GM12875 (cell line): Measurements from ENCODE around the gene UTP4.
"Not testable (repeated sequence)": the region's sequence is repeated elsewhere in the genome, so short reads cannot be mapped to it uniquely, and the experiment has no call there.

Experiments used
- H3K4me3 ChIP-seq: one replicate; pipeline ENCODE4 v1.5.1; 2011; ENCODE audit warnings: low read depth, low read length, control low read depth
- TF ChIP-seq, protein P1 (sequence below): IDR thresholded peaks from 2 replicates; pipeline ENCODE4 v1.5.1; 2011; ENCODE audit warnings: low read depth, mild to moderate bottlenecking, control low read depth, inconsistent platforms, low read length, moderate library complexity, borderline replicate concordance; ENCODE audit not compliant: insufficient read depth

The UTP4 gene

DNA sequence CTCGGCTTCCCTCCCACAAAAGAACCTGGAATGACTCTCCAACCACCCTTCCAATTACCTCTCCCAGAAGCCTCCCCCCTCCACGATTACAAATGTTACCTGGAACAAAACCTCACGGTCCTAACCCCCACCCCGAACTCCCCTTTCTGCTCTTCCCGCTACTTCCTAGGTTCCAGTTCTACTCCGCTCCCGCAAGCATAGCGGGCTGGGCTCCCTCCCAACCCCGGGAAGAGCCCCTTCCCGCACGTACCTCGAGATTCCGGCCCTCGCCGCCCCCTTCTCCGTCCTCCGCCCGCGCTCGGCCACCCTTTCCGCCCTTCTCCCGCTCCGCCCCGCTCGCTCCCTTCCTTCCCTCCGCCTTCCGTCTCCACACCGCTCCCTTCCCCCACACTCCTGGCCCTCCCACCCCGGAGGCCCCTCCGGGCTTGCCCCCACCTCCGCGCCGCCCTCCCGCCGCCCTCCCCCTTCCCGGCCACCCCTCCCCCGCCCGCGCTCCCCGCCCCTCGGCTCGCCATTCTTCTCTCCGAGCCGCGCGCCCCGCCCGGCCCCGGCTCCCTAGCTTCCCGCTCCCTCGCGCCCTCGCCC lies 518 bp upstream of the UTP4 start:
- peak overlapping the region; percentile 90 for H3K4me3 ChIP-seq
- TF ChIP-seq, protein P1, sequence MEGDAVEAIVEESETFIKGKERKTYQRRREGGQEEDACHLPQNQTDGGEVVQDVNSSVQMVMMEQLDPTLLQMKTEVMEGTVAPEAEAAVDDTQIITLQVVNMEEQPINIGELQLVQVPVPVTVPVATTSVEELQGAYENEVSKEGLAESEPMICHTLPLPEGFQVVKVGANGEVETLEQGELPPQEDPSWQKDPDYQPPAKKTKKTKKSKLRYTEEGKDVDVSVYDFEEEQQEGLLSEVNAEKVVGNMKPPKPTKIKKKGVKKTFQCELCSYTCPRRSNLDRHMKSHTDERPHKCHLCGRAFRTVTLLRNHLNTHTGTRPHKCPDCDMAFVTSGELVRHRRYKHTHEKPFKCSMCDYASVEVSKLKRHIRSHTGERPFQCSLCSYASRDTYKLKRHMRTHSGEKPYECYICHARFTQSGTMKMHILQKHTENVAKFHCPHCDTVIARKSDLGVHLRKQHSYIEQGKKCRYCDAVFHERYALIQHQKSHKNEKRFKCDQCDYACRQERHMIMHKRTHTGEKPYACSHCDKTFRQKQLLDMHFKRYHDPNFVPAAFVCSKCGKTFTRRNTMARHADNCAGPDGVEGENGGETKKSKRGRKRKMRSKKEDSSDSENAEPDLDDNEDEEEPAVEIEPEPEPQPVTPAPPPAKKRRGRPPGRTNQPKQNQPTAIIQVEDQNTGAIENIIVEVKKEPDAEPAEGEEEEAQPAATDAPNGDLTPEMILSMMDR, result no peak

DNA sequence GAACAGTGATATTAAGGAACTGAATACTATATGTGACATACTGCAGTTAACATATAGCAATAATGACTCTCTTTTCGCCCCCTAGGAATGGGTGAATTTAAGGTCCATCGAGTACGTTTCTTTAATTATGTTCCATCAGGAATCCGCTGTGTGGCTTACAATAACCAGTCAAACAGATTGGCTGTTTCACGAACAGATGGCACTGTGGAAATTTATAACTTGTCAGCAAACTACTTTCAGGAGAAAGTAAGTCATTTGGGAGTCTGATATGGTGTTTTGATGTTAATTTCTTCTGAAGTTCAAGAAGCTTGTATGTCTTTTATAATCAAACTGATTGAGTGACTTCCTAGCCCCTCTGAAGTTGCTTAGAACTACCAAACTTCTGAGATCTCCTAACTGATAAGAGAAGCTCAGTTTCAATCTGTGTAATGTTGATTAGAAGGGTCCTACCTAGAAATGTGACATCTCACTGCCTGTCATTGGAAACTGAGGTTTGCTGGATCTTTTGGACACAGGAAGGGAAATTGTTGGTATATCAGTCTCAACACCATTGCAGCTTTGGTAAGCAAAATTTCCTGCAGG lies 1.0 kb downstream of the UTP4 start:
- H3K4me3 ChIP-seq, result peak overlapping the region; percentile 90
- TF ChIP-seq, protein P1, result no peak

DNA sequence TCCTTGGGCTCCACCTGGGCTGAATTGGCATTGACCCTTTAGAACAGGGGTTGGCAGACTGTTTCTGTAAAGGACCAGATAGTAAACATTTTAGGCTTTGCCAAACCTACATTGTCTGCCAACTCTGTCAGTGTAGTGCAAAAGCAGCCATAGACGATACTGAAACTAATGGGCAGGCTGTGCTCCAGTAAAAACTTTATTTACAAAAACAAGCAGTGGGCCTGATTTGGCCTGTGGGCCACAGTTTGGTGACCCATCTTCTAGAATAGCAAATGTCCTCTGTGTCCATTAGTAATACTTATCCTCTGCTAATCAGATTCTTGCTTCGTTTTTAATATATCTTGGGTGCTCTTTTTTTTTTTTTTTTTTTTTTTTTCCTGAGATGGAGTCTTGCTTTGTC lies 6.2 kb downstream of the UTP4 start:
- TF ChIP-seq, protein P1, result no peak
- no peak overlapping the region for H3K4me3 ChIP-seq

DNA sequence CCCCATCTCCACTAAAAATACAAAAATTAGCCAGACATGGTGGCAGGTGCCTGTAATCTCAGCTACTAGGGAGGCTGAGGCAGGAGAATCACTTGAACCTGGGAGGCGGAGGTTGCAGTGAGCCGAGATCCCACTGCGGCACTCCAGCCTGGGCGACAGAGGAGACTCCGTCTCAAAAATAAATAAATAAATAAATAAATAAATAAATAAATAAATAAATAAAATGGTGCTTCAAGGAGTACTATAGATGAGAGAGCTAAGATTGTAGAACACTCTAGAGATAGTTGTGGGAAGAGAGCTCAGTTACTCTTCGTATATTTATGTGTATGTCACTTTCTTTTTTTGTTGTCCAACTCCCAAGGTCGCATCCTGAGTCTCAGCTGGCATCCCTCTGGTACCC lies 7.0 kb downstream of the UTP4 start:
- not testable (repeated sequence) for H3K4me3 ChIP-seq

DNA sequence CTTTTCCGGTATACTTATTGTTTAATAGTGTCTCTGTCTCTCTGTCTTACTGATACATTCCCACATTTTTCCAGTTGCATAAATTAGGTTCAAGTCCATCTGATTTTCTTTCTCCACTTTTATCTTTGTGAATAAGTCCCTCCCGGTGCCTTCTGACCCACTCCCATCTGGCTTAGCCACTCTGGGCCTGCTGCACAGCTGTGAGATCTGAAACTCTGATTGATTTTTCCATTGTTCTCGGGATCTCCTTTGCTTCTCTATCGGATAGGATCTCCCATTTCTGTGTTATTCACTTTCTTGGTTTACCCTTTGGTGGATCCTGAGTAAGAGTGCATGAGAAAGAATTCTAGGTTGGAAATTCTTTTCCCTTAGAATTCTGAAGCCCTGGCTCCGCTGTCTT lies 8.6 kb downstream of the UTP4 start:
- no peak overlapping the region for H3K4me3 ChIP-seq
- TF ChIP-seq, protein P1, result no peak

DNA sequence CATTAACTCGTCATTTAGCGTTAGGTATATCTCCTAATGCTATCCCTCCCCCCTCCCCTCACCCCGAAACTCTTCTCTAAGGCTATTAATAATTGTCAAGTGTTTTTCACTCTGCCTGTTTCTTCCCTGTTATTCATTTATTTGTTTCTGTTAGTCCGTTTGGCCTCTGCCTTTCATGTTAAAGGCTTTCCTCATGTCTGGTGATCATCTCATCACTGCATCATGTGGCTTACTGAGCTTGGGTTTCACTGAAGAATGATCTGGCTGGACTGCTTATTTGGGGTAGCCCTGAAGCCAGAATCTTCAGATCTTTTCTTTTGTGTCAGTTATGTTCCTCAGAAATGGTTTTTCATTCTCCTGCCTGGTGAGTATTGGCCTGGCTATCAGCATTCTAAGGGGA lies 9.5 kb downstream of the UTP4 start:
- no peak overlapping the region for H3K4me3 ChIP-seq
- TF ChIP-seq, protein P1, result no peak

DNA sequence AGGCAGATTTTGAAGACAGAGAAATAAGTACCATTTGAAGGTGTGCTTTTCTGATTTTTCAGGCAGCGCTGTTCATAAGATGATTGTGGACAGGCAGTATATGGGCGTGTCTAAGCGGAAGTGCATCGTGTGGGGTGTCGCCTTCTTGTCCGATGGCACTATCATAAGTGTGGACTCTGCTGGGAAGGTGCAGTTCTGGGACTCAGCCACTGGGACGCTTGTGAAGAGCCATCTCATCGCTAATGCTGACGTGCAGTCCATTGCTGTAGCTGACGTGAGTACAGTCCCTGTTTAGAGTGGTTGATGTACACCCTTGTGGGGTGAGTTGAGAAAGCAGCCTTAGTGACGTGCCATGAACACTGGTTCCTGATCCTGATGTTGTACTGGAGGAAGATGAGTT lies 10.7 kb downstream of the UTP4 start:
- TF ChIP-seq, protein P1, result peak; percentile 28; the same call in 1 of the 2 replicates
- no peak overlapping the region for H3K4me3 ChIP-seq
